ENCODE data around the gene FAM241B.

The FAM241B gene

DNA sequence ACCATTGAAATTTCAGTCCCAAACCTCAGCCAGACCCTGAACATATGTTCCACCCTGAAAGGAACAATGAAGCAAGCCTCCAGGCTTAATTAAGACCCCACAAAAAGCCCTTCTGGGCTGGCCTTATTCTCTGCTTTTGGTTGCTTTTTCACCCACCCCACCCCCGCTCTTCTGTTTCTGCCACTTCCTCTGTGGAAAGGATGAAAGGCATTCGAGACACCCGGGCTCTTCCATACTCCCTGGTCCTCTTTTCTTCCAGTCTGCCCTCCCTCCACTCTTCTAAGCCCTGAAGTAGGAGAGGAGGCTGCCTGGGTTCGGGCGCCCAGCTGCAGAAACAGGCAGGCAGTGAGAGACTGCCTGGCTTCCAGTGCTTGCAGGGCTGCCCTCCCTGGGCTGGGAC lies 9.4 kb upstream of the FAM241B start:
- FAIRE-seq (no peak), DNase-seq (ENCODE audit: insufficient read length) (no peak)
- no peak for TF ChIP-seq TAF1 (IDR thresholded peaks at IDR 0.05; ENCODE audit: borderline replicate concordance, low read depth, low read length)

DNA sequence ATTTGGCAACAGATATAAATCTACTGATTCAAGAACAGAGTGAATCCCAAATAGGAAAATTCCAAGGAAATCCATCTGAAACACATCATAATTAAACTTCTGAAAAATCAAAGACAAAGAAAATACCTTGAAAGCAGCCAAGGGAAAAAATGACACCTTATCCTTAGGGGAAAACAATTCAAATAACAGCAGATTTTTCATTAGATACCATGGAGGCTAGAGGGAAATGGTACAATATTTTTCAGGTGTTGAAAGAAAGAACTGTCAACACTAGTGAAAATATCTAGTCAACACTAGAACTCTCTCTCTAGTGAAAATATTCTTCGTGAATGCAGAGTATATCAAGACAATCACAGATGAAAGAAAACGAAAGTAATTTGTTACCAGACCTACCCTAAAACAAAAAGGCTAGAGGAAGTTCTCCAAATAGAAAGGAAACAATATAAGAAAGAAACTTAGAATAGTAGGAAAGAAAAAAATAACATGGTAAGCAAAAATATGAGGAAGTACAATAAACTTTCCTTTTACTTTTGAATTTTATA lies 5.7 kb upstream of the FAM241B start:
- TF ChIP-seq TAF1 (IDR thresholded peaks at IDR 0.05; ENCODE audit: borderline replicate concordance, low read depth, low read length) (no peak), POLR2AphosphoS5 (IDR thresholded peaks at IDR 0.05; ENCODE audit: low read depth, low read length) (no peak), POLR2A (IDR thresholded peaks at IDR 0.05; ENCODE audit: low read depth, low read length) (no peak)
- FAIRE-seq (no peak), DNase-seq (ENCODE audit: insufficient read length) (no peak)

DNA sequence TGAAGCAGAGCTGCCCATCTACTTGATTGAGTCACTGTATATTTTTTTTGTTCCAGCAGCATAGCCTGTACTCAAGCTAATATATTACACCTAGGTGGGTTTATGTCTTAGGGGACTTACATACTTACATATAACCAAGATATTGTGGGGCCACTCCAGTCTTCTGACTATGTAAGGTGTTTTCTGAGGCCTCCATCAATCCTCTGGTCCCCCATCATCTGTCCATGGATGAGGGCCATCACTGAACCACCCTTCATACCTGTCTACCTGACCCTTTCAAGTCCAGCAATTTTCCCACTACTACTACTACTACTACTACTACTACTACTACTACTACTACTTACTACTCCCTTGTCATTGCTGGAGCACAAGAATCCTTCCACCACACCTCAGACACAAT lies 3.2 kb upstream of the FAM241B start:
- FAIRE-seq (no peak), DNase-seq (ENCODE audit: insufficient read length) (no peak)
- TF ChIP-seq TAF1 (IDR thresholded peaks at IDR 0.05; ENCODE audit: borderline replicate concordance, low read depth, low read length) (no peak), POLR2AphosphoS5 (IDR thresholded peaks at IDR 0.05; ENCODE audit: low read depth, low read length) (no peak), POLR2A (IDR thresholded peaks at IDR 0.05; ENCODE audit: low read depth, low read length) (no peak)

DNA sequence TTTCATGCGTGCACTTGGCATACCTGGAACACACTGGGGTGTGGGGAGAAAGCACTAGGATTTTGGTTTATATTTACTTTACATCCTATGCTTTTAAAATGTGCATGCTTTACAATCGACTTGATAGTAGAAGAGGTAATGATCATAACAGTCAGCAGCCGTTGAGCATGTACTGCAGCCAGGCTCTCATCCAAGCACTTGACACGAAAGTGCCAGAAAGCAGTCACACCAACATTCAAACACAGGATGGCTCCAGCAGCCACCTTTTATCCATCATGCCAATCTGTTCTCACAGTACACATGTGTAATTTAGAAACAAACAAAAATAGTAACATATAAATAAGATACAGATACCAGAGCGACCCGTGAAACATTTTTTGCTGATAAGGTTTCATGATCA lies 1.2 kb upstream of the FAM241B start:
- no peak for FAIRE-seq
- DNase-seq (ENCODE audit: insufficient read length) = no peak
- no peak for TF ChIP-seq TAF1 (IDR thresholded peaks at IDR 0.05; ENCODE audit: borderline replicate concordance, low read depth, low read length)
- TF ChIP-seq POLR2AphosphoS5 (IDR thresholded peaks at IDR 0.05; ENCODE audit: low read depth, low read length) = no peak
- TF ChIP-seq POLR2A (IDR thresholded peaks at IDR 0.05; ENCODE audit: low read depth, low read length) = no peak

DNA sequence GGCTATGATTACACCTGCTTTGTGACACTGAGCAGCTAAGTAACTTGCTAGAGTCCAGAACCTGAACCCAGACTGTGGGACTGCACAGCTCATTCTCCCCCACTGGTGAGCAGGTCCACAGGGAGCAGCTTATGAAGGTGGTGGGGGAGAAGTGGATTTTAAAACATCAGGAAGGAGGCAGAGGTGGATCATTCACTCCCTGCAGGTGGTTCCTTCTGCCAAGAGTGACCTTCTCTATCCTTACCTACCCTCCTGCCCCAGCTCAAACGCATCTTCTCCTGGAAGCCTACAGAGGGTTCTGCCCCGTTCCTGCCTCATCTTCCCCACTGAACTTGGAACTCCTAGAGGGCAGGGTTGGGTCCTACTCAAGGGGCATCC lies 539 bp upstream of the FAM241B start:
- DNase-seq (ENCODE audit: insufficient read length) (no peak), FAIRE-seq (no peak)
- TF ChIP-seq POLR2A (IDR thresholded peaks at IDR 0.05; ENCODE audit: low read depth, low read length) (no peak), POLR2AphosphoS5 (IDR thresholded peaks at IDR 0.05; ENCODE audit: low read depth, low read length) (no peak), TAF1 (IDR thresholded peaks at IDR 0.05; ENCODE audit: borderline replicate concordance, low read depth, low read length) (no peak)

DNA sequence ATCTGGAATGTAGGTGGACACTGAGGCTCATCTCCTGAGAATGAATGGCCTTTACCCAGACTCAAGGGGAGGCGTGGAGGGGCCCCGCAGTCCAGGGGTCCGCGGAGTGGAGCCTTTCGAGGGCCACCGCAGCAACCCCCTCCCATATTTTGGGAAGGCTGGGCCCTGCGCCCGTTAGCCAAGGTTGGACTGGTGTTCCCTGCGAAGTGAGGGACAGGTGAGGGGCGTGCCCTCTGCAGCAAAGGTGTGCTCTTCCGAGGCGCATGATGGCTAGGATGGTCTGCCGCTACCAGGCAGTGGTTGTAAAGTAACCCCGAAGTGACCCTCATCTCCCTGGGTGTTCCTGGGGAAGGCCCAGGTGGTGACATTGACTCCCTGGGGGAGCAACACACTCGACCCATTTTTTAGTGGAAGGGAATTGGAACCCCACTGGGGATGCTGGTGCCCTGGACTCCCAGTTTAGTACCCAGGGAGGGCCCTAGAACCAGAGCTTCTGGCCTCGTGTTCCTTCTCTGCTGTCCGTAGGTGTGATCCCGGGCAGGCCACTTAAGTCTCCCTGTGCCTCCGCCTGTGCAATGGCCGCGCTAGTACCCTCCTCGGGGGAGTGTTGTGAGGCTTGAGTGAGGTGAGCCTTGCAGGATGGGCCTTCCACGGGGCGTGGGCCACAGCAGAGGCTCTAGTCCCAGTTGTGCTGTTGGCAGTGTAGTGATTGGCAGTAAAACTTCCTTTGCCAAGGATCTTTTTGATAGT lies 779 bp downstream of the FAM241B start:
- FAIRE-seq = no peak
- no peak for DNase-seq (ENCODE audit: insufficient read length)

DNA sequence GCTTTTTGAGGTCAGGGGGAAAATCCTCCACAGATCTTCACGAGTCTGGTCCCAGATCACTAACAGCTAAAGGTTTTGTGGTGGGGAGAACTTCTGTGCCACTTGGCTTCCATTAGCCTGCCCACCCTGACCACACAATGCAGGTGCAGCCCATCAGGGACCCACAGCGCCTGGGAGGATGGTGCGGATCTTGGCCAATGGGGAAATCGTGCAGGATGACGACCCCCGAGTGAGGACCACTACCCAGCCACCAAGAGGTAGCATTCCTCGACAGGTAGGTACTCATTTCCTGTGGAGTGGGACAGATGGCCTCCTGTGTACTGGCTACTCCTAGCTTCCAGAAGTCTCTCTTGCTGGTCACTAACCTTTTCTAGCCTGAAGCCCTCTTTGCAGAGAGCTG lies 1.5 kb downstream of the FAM241B start:
- FAIRE-seq = no peak
- TF ChIP-seq POLR2A (IDR thresholded peaks at IDR 0.05; ENCODE audit: low read depth, low read length) = no peak
- TF ChIP-seq TAF1 (IDR thresholded peaks at IDR 0.05; ENCODE audit: borderline replicate concordance, low read depth, low read length) = no peak
- TF ChIP-seq POLR2AphosphoS5 (IDR thresholded peaks at IDR 0.05; ENCODE audit: low read depth, low read length) = no peak
- no peak for DNase-seq (ENCODE audit: insufficient read length)

More for the DNA sequence above, 779 bp downstream of the FAM241B start:
- TF ChIP-seq POLR2A (IDR thresholded peaks at IDR 0.05; ENCODE audit: low read depth, low read length) (no peak), TAF1 (IDR thresholded peaks at IDR 0.05; ENCODE audit: borderline replicate concordance, low read depth, low read length) (no peak), POLR2AphosphoS5 (IDR thresholded peaks at IDR 0.05; ENCODE audit: low read depth, low read length) (no peak)

DNA sequence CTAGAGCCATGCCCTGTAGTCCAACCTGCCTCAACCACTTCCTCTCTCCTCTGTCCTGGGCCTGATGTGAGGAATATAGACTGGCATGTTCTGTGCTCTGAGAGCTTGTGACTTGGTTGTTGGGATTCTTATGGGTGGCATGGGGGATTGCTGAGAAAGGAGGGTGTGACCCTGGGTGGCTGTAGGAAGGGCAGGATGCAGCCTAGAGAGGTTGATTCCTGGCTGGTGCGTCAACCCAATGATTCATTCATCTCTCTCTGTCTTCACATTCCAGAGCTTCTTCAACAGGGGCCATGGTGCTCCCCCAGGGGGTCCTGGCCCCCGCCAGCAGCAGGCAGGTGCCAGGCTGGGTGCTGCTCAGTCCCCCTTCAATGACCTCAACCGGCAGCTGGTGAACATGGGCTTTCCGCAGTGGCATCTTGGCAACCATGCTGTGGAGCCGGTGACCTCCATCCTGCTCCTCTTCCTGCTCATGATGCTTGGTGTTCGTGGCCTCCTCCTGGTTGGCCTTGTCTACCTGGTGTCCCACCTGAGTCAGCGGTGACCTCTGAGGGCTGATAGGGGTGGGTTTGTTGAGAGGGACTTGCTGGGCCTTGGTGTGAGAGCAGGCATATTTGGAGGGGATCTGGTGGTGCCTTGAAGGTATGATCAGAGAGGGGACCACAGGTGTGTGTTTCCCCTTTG lies 2.6 kb downstream of the FAM241B start:
- no peak for FAIRE-seq
- TF ChIP-seq TAF1 (IDR thresholded peaks at IDR 0.05; ENCODE audit: borderline replicate concordance, low read depth, low read length) = no peak
- no peak for TF ChIP-seq POLR2AphosphoS5 (IDR thresholded peaks at IDR 0.05; ENCODE audit: low read depth, low read length)
- no peak for TF ChIP-seq POLR2A (IDR thresholded peaks at IDR 0.05; ENCODE audit: low read depth, low read length)
- DNase-seq (ENCODE audit: insufficient read length) = no peak

DNA sequence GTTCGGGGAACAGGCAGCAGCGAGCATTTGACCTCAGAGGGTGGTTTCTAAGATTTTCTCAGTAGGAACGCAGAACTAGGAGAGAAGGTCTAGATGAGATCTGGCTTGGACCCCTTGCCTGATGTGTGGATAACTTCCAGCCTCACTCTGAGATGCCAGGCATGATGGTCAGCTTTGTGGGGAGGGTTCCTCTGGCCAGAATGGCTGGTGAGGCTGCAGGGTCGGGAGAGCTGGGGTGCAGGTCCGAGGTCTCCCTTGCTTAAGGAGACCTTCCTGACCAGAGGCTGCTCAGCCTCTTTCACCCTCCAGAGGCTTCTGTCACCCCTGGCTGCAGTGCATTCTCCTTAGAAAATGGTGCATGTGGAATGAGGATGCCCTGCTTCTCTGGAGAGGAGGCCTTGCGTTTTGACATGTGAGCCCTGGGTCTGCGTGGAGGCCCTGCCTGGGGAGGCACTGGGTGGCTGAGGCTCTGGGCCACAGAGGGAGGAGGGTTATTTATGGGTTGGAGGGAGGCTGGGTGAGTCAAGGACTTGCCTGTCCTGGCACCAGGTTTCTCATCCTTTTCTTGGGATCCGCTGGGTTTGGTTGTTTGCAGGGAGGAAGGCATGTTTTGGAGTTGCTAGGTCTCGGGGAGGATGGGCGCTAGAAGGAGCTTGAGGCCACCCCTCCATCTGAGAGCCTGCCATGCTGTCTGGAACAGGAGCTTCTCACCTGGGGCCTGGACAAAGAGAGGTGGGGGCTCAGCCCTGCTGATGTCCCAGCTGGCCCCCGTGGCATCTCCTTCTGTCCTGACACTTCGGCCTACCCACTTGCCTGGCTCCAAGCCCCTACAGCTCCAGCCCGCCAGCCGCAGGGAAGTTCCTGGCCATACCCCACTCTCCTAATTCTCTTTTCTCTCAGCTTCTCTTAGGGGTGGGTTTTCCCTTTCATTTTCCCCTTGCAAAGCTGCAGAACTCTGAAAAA lies 3.9 kb downstream of the FAM241B start:
- no peak for TF ChIP-seq POLR2AphosphoS5 (IDR thresholded peaks at IDR 0.05; ENCODE audit: low read depth, low read length)
- no peak for TF ChIP-seq POLR2A (IDR thresholded peaks at IDR 0.05; ENCODE audit: low read depth, low read length)
- TF ChIP-seq TAF1 (IDR thresholded peaks at IDR 0.05; ENCODE audit: borderline replicate concordance, low read depth, low read length) = no peak
- FAIRE-seq = no peak
- no peak for DNase-seq (ENCODE audit: insufficient read length)

DNA sequence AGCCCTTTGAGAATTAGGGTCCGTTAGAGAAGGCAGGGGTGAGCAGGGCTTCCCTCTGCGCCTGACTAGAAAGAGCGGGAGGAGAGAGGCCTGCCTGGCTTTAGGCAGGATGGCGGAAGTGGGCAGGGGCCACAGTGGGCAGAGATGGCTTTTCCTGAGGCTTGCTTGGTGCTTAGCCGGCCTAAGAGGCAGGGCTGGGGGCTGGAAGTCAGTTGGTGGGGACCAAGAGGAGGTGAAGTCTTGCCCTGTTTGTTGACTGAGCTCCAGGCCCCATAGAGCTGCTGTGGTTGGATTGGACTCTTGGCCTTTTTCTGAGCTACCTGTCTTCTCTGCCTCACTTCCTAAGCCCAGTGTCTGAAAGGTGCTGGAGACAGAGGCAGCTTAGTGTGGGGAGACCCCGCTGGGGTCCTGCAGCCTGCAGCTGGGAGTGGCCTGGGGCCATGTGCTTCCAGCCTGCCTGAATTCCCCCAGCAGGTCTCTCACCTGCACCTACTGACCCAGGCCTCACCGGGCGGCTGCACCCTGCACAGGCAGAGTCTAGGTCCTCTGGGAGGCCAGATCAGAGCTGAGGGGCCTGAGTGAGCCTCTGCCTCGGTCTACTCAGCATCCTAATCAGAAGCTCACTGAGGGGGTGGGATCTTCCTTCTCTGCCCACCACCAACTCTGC lies 4.8 kb downstream of the FAM241B start:
- TF ChIP-seq POLR2A (IDR thresholded peaks at IDR 0.05; ENCODE audit: low read depth, low read length) = no peak
- no peak for TF ChIP-seq POLR2AphosphoS5 (IDR thresholded peaks at IDR 0.05; ENCODE audit: low read depth, low read length)
- no peak for TF ChIP-seq TAF1 (IDR thresholded peaks at IDR 0.05; ENCODE audit: borderline replicate concordance, low read depth, low read length)
- DNase-seq (ENCODE audit: insufficient read length) (no peak), FAIRE-seq (no peak)
